ENCODE measurements around the gene SPATA46.

GRCh38 chr1:162347281-162347680 lies 29.4 kb downstream of the SPATA46 start:
- TF ChIP-seq, protein P1, sequence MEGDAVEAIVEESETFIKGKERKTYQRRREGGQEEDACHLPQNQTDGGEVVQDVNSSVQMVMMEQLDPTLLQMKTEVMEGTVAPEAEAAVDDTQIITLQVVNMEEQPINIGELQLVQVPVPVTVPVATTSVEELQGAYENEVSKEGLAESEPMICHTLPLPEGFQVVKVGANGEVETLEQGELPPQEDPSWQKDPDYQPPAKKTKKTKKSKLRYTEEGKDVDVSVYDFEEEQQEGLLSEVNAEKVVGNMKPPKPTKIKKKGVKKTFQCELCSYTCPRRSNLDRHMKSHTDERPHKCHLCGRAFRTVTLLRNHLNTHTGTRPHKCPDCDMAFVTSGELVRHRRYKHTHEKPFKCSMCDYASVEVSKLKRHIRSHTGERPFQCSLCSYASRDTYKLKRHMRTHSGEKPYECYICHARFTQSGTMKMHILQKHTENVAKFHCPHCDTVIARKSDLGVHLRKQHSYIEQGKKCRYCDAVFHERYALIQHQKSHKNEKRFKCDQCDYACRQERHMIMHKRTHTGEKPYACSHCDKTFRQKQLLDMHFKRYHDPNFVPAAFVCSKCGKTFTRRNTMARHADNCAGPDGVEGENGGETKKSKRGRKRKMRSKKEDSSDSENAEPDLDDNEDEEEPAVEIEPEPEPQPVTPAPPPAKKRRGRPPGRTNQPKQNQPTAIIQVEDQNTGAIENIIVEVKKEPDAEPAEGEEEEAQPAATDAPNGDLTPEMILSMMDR (IDR thresholded peaks at IDR 0.05) = no peak
- peak in 2 of 3 donors; percentile 47 to 53 for TF ChIP-seq POLR2AphosphoS5 (IDR thresholded peaks at IDR 0.05)
- no peak for TF ChIP-seq POLR2A (IDR thresholded peaks at IDR 0.05)
- TF ChIP-seq EP300 (IDR thresholded peaks at IDR 0.05) = no peak

Data from stomach (tissue), 4 donors.